GM18517 (cell line): ENCODE results near the gene HAND2.

Source experiments
- ATAC-seq: cut with Tn5 transposase; IDR thresholded peaks from one replicate; pipeline ENCODE4 v1.9.1; 2021; ENCODE audit warnings: mild to moderate bottlenecking, moderate library complexity; ENCODE audit not compliant: unreplicated experiment

Gene HAND2

GRCh38 chr4:173482330-173482931 is 47.6 kb downstream of the HAND2 start:
- ATAC-seq, result no peak

DNA sequence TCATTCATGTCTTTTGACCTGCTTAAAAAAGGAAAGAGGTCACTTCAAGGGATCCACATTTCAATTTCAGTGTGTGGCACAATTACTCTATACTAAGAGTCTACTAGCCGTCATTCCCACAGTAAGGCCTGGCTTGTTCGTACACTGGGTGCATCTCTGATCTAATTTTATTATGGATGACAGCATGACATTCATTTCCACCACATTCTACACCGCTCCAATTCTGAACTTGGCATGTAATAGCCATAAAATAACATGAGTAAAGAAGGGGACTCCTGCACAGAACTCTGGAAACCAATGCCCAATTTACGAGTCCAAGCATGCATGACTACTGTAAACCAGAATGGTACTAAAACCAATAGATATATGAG is 51.1 kb downstream of the HAND2 start:
- no peak for ATAC-seq

- ATAC-seq, result no peak
These were observed 51.7 kb downstream of the HAND2 start for GRCh38 chr4:173478201-173478912.

GRCh38 chr4:173477016-173477415 is 53.0 kb downstream of the HAND2 start:
- no peak for ATAC-seq
